ENCODE data around the gene PIM1.

DNA sequence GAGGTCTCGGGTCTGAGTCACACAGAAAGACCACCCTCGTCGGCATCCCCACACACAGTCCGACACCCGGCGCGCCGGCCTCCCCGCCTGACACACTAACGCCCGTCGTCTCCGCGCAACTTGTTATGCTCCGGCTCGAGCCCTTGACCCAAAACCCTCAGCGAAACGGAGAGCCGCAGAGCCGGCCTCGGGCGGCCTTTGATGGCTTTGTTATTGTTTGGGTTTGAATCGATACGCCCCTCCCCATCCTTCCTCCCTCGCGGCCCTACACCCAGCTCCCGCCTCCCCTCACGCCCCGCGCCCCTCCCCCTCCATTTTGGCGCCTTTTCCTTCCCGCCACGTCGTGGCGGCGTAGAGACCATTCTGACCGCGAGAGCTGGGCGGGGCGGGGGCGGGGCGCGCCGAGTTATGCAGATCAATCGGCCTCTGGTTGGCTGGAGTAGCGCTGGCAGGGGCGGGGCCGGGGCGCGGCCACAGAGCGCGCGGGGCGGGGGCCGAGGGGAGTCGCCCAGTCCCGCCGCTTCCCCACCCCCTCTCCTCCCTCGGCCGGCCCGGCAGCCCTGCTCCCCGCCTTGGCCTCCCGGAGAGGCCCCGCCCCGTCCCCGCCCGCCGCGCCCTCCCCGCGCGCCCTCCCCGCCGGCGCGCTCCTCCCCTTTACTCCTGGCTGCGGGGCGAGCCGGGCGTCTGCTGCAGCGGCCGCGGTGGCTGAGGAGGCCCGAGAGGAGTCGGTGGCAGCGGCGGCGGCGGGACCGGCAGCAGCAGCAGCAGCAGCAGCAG is at the start of gene PIM1:
- TF ChIP-seq, protein P1, sequence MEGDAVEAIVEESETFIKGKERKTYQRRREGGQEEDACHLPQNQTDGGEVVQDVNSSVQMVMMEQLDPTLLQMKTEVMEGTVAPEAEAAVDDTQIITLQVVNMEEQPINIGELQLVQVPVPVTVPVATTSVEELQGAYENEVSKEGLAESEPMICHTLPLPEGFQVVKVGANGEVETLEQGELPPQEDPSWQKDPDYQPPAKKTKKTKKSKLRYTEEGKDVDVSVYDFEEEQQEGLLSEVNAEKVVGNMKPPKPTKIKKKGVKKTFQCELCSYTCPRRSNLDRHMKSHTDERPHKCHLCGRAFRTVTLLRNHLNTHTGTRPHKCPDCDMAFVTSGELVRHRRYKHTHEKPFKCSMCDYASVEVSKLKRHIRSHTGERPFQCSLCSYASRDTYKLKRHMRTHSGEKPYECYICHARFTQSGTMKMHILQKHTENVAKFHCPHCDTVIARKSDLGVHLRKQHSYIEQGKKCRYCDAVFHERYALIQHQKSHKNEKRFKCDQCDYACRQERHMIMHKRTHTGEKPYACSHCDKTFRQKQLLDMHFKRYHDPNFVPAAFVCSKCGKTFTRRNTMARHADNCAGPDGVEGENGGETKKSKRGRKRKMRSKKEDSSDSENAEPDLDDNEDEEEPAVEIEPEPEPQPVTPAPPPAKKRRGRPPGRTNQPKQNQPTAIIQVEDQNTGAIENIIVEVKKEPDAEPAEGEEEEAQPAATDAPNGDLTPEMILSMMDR (IDR thresholded peaks at IDR 0.05 in 2 of 3, conservative IDR thresholded peaks at IDR 0.05 in 1 of 3; ENCODE audit: control insufficient read depth in 2 of 3, extremely low read depth in 1 of 3, insufficient read depth in 1 of 3, low read depth in 3 of 3, low read length in 3 of 3), result peak in 1 of 3 experiments; percentile 6; a peak in 1 of 6 replicates
- TF ChIP-seq NFXL1 (IDR thresholded peaks at IDR 0.05; ENCODE audit: borderline replicate concordance), result no peak
- no peak for TF ChIP-seq PAX8 (IDR thresholded peaks at IDR 0.05)
- no peak; the same call in 1 of the 2 replicates for TF ChIP-seq TAF1 (IDR thresholded peaks at IDR 0.05; ENCODE audit: borderline replicate concordance, low read depth, low read length)
- no peak for TF ChIP-seq ZNF24 (IDR thresholded peaks at IDR 0.05)
- TF ChIP-seq EGR1 (IDR thresholded peaks at IDR 0.05; ENCODE audit: borderline replicate concordance in 1 of 2, low read depth in 2 of 2, low read length in 2 of 2), result peak in 1 of 2 experiments; percentile 73; a peak in 2 of 3 replicates
- no peak; the same call in 1 of the 2 replicates for TF ChIP-seq POLR2AphosphoS5 (IDR thresholded peaks at IDR 0.05; ENCODE audit: low read length)
